Measurements from ENCODE around the gene FBXW11.
A peak's percentile ranks its signal among the peaks of the same experiment; 100 is the strongest.

Gene FBXW11

GRCh38 chr5:171865471-171865870 lies 141.0 kb downstream of the FBXW11 start:
- DNase-seq (ENCODE audit: low read depth), result no peak

GRCh38 chr5:171863935-171864334 lies 142.5 kb downstream of the FBXW11 start:
- peak; percentile 64 for DNase-seq (ENCODE audit: low read depth)

- no peak for DNase-seq (ENCODE audit: low read depth)
Observed at GRCh38 chr5:171862624-171863023, 143.8 kb downstream of the FBXW11 start.

- no peak for DNase-seq (ENCODE audit: low read depth)
Observed at GRCh38 chr5:171861381-171861780, 145.1 kb downstream of the FBXW11 start.

- DNase-seq (ENCODE audit: low read depth), result no peak
Observed at GRCh38 chr5:171858303-171858702, 148.1 kb downstream of the FBXW11 start.

- DNase-seq (ENCODE audit: low read depth), result no peak
Observed at GRCh38 chr5:171857489-171857876, 149.0 kb downstream of the FBXW11 start.

- no peak for DNase-seq (ENCODE audit: low read depth)
Observed at GRCh38 chr5:171855798-171856763, 150.4 kb downstream of the FBXW11 start.

- no peak for DNase-seq (ENCODE audit: low read depth)
Observed at GRCh38 chr5:171855265-171855664, 151.2 kb downstream of the FBXW11 start.

- no peak for DNase-seq (ENCODE audit: low read depth)
Observed at GRCh38 chr5:171852255-171852681, 154.2 kb downstream of the FBXW11 start.

- DNase-seq (ENCODE audit: low read depth), result no peak
Observed at GRCh38 chr5:171851251-171851650, 155.2 kb downstream of the FBXW11 start.

GRCh38 chr5:171850324-171850947 lies 156.0 kb downstream of the FBXW11 start:
- no peak for DNase-seq (ENCODE audit: low read depth)

- DNase-seq (ENCODE audit: low read depth), result no peak
Observed at GRCh38 chr5:171849585-171850323, 156.7 kb downstream of the FBXW11 start.

GRCh38 chr5:171848911-171849520 lies 157.4 kb downstream of the FBXW11 start:
- DNase-seq (ENCODE audit: low read depth), result no peak

GRCh38 chr5:171848486-171848885 lies 158.0 kb downstream of the FBXW11 start:
- no peak for DNase-seq (ENCODE audit: low read depth)

- no peak for DNase-seq (ENCODE audit: low read depth)
Observed at GRCh38 chr5:171848006-171848405, 158.4 kb downstream of the FBXW11 start.

- no peak for DNase-seq (ENCODE audit: low read depth)
Observed at GRCh38 chr5:171847026-171847425, 159.4 kb downstream of the FBXW11 start.

GRCh38 chr5:171846323-171846722 lies 160.1 kb downstream of the FBXW11 start:
- DNase-seq (ENCODE audit: low read depth), result no peak

GRCh38 chr5:171845857-171846256 lies 160.6 kb downstream of the FBXW11 start:
- no peak for DNase-seq (ENCODE audit: low read depth)

- DNase-seq (ENCODE audit: low read depth), result no peak
Observed at GRCh38 chr5:171845040-171845630, 161.3 kb downstream of the FBXW11 start.

GRCh38 chr5:171842777-171843328 lies 163.6 kb downstream of the FBXW11 start:
- no peak for DNase-seq (ENCODE audit: low read depth)

GRCh38 chr5:171841984-171842776 lies 164.3 kb downstream of the FBXW11 start:
- no peak for DNase-seq (ENCODE audit: low read depth)
